Activated naive CD4-positive, alpha-beta T cell treated with anti-CD3 and anti-CD28 coated beads for 36 hours (primary cell): ENCODE results near the gene IFNGR1. TPM values are rescaled to one million over a fixed set of nuclear protein-coding genes. Genes with fewer than 3 reads are reported as not detected.
A peak's percentile ranks its signal among the peaks of the same experiment; 100 is the strongest.

Experiments used
- CTCF ChIA-PET: fragments of 350-600 bp; sonication (Branson Sonifier 250); formaldehyde crosslinking; loops from one replicate; lab custom pipeline; 2021; ENCODE audit warnings: antibody characterized with exemption; lab: Charles Lee
- DNase-seq: peaks from one replicate; pipeline ENCODE4 v3.0.0-alpha.2; 2020
- H3K27ac Mint-ChIP-seq: one replicate; pipeline ENCODE4 v1.8.0; 2021; ENCODE audit warnings: mild to moderate bottlenecking, mixed read lengths
- H3K27me3 Mint-ChIP-seq: one replicate; pipeline ENCODE4 v1.8.0; 2021; ENCODE audit warnings: low read depth, mixed read lengths
- H3K36me3 Mint-ChIP-seq: one replicate; pipeline ENCODE4 v1.8.0; 2021; ENCODE audit warnings: low read depth, mixed read lengths
- H3K4me1 Mint-ChIP-seq: one replicate; pipeline ENCODE4 v1.8.0; 2021; ENCODE audit warnings: low read depth, mixed read lengths
- H3K4me3 Mint-ChIP-seq: one replicate; pipeline ENCODE4 v1.8.0; 2021; ENCODE audit warnings: mild to moderate bottlenecking, moderate library complexity, mixed read lengths
- H3K9me3 Mint-ChIP-seq: one replicate; pipeline ENCODE4 v1.8.0; 2021; ENCODE audit warnings: mixed read lengths
- intact Hi-C: fragments of 100-400 bp; cut with micrococcal nuclease; formaldehyde crosslinking; loops from one replicate; pipeline ENCODE4 v1.15.1; 2023
- total RNA-seq, 2 experiments: library from RNA; stranded (reverse); gene quantifications; one replicate each; pipeline ENCODE4 v1.2.3, GENCODE V29; 2021

Gene IFNGR1
- total RNA-seq, 2 experiments from 2014 or later: 25.5 to 26.4 TPM

GRCh38 chr6:137206577-137206976, 12.6 kb downstream of the IFNGR1 start:
- Mint-ChIP-seq H3K27me3 (no peaks in the 10 kb centered on the region), H3K9me3 (peaks cover 15% of the 10 kb centered on the region), H3K4me1 (peaks cover 9% of the 10 kb centered on the region), H3K27ac (no peak overlapping the region), H3K4me3 (no peak overlapping the region), H3K36me3 (peaks cover 28% of the 10 kb centered on the region)
- no peak for DNase-seq
- intact Hi-C loops: no loop called here
- CTCF ChIA-PET: no interaction called here

GRCh38 chr6:137203256-137203655, 15.9 kb downstream of the IFNGR1 start:
- DNase-seq: no peak
- Mint-ChIP-seq H3K9me3 (peaks cover 7% of the 10 kb centered on the region), H3K4me3 (no peak overlapping the region), H3K4me1 (peaks cover 5% of the 10 kb centered on the region), H3K36me3 (peaks cover 26% of the 10 kb centered on the region), H3K27ac (no peak overlapping the region), H3K27me3 (no peaks in the 10 kb centered on the region)
- intact Hi-C loops: loop anchor here (5.0 kb wide), 1 partner anchor 59 kb away; no protein-coding TSS in a partner anchor
- CTCF ChIA-PET: no interaction called here

GRCh38 chr6:137202078-137202477, 17.1 kb downstream of the IFNGR1 start:
- intact Hi-C loops: loop anchor here (5.0 kb wide), 1 partner anchor 60 kb away; no protein-coding TSS in a partner anchor
- DNase-seq: no peak
- Mint-ChIP-seq H3K27me3 (no peaks in the 10 kb centered on the region), H3K36me3 (peaks cover 25% of the 10 kb centered on the region), H3K4me3 (no peak overlapping the region), H3K27ac (no peak overlapping the region), H3K4me1 (peaks cover 3% of the 10 kb centered on the region), H3K9me3 (no peaks in the 10 kb centered on the region)
- CTCF ChIA-PET: interaction anchor here (0.7 kb wide), 1 partner anchor 126 kb away, joined by 6 read pairs; no protein-coding TSS in a partner anchor

- intact Hi-C loops: loop anchor here (5.0 kb wide), 1 partner anchor 61 kb away; no protein-coding TSS in a partner anchor
- H3K36me3 Mint-ChIP-seq: peaks cover 23% of the 10 kb centered on the region
- H3K27me3 Mint-ChIP-seq: no peaks in the 10 kb centered on the region
- CTCF ChIA-PET: interaction anchor here (0.6 kb wide), 1 partner anchor 17 kb away, joined by 3 read pairs; no protein-coding TSS in a partner anchor
- peaks cover 3% of the 10 kb centered on the region for H3K4me1 Mint-ChIP-seq
- no peak for DNase-seq
- H3K27ac Mint-ChIP-seq: no peak overlapping the region
- no peaks in the 10 kb centered on the region for H3K9me3 Mint-ChIP-seq
- no peak overlapping the region for H3K4me3 Mint-ChIP-seq
Measured at GRCh38 chr6:137201006-137201405, 18.2 kb downstream of the IFNGR1 start.

GRCh38 chr6:137200288-137200687, 18.9 kb downstream of the IFNGR1 start:
- Mint-ChIP-seq H3K27ac (no peak overlapping the region), H3K4me3 (no peak overlapping the region)
- CTCF ChIA-PET: no interaction called here

DNA sequence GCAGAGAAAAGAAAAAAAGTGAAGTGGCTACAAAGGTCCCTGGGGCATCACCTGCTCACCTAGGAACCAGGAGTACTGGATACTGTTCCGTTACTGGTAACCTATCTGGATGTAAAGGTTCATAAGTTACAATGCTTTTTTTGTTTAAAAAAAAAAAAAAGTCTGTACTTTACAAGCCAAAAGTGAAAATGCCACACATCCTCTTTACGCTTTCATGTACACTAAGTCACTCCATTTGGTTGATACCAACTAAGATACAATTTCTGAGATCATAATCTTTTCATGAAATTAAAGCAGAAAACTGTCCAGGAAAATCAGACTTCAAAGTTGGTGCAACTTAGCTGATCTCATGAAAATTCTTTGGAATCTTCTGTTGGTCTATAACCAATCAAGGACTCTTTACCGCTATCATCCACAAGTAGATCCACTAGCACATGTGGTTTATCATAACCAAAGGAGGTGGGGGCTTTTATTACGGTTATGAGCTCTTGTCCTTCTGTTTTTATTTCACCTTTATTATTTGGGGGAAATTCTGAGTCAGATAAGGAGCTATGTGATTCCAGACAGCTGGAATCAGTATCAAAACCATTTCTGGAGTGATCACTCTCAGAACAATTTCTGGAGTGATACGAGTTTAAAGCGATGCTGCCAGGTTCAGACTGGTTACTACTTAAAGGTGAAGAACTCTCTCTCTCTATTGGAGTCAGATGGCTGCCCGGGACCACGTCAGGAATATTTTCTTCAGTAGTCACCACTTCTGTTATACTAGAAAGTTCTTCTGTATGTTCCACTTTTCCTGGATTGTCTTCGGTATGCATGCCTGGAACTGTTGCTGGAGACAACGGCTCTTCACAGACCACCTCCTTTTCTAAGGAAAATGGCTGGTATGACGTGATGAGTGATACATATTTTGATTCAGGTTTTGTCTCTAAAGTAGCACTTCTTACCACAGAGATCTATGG, 21.2 kb downstream of the IFNGR1 start:
- CTCF ChIA-PET: interaction anchor here (0.6 to 0.7 kb wide), 2 partner anchors 15 to 154 kb away, joined by 3 to 9 read pairs; no protein-coding TSS in a partner anchor
- no peaks in the 10 kb centered on the region for H3K27me3 Mint-ChIP-seq
- intact Hi-C loops: no loop called here
- peaks cover 3% of the 10 kb centered on the region for H3K4me1 Mint-ChIP-seq
- H3K36me3 Mint-ChIP-seq: peaks cover 16% of the 10 kb centered on the region
- H3K4me3 Mint-ChIP-seq: no peak overlapping the region
- no peaks in the 10 kb centered on the region for H3K9me3 Mint-ChIP-seq
- H3K27ac Mint-ChIP-seq: no peak overlapping the region
- DNase-seq: no peak

More at GRCh38 chr6:137200288-137200687, 18.9 kb downstream of the IFNGR1 start:
- no peaks in the 10 kb centered on the region for H3K27me3 Mint-ChIP-seq
- H3K9me3 Mint-ChIP-seq: no peaks in the 10 kb centered on the region
- H3K36me3 Mint-ChIP-seq: peaks cover 20% of the 10 kb centered on the region
- no peak for DNase-seq
- intact Hi-C loops: loop anchor here (5.0 kb wide), 1 partner anchor 62 kb away; no protein-coding TSS in a partner anchor
- H3K4me1 Mint-ChIP-seq: peaks cover 3% of the 10 kb centered on the region

DNA sequence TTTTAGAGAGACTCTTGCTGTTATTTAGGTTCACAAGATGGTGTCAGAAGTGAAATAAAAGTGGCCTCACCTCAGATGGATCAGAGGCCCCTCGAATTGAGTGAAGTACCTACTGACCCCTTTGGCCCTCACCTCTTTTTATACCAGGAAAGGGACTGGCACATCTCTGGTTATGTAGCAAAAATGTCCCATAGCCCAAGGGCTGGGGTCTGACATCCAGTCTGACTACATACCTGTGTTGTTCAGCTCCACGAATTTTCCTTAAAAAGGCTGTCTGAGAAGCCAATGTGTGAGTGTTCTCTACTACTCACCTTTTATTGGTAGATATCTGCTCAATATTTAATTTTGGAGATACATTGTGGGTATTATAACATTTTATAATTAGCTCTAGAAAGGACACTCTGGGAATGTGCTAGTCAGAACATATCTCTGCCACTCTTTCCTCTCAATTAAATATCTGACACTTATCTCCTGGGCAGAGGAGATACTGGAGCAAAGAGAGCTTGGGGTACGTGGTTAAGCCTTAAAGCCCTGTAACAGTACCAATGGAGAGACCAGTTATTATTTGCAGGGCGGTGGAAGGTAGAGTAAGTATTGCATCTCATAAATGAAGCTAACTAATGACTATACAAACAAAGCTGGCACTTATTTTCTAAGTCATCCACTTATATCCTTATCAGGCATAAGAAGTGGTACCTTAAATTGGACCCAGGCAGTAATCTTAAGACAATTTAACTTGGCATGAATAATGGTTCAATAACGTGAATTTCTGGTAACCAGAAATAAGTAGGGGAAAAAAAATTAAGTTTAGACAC, 25.7 kb downstream of the IFNGR1 start:
- peaks cover 8% of the 10 kb centered on the region for H3K36me3 Mint-ChIP-seq
- H3K4me1 Mint-ChIP-seq: peaks cover 3% of the 10 kb centered on the region
- no peak overlapping the region for H3K4me3 Mint-ChIP-seq
- H3K27me3 Mint-ChIP-seq: no peaks in the 10 kb centered on the region
- peaks cover 9% of the 10 kb centered on the region for H3K9me3 Mint-ChIP-seq
- no peak overlapping the region for H3K27ac Mint-ChIP-seq
- DNase-seq: no peak
- CTCF ChIA-PET: no interaction called here
- intact Hi-C loops: no loop called here

GRCh38 chr6:137192821-137193220, 26.4 kb downstream of the IFNGR1 start:
- no peak overlapping the region for H3K27ac Mint-ChIP-seq
- intact Hi-C loops: no loop called here
- peaks cover 9% of the 10 kb centered on the region for H3K9me3 Mint-ChIP-seq
- no peaks in the 10 kb centered on the region for H3K27me3 Mint-ChIP-seq
- CTCF ChIA-PET: no interaction called here
- no peak for DNase-seq
- no peak overlapping the region for H3K4me3 Mint-ChIP-seq
- H3K4me1 Mint-ChIP-seq: peaks cover under 1% of the 10 kb centered on the region
- H3K36me3 Mint-ChIP-seq: peaks cover 3% of the 10 kb centered on the region

GRCh38 chr6:137191670-137192069, 27.5 kb downstream of the IFNGR1 start:
- intact Hi-C loops: no loop called here
- CTCF ChIA-PET: interaction anchor here (0.6 kb wide), 1 partner anchor 435 kb away, joined by 3 read pairs; no protein-coding TSS in a partner anchor
- DNase-seq: no peak

DNA sequence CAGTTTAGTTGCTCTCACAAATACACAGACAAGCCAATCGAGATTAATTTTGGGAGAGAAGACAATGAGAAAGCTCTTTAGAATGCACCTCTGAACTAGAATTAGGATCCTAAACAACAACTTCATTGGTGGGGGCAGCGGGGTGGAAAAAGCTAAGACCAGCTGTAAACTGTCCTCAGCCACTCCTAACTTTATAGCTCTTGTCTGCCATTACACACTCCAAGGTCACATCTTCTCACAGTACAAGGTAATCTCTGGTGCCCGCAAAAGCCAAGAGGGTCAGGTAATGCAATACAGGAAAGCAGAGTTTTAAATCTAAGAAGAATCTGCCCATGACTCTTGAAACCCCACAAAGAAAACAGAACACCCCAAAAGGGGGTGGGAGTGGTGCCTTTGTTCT, 27.9 kb downstream of the IFNGR1 start:
- no peak for DNase-seq
- no peak overlapping the region for H3K27ac Mint-ChIP-seq
- H3K4me1 Mint-ChIP-seq: no peaks in the 10 kb centered on the region
- no peaks in the 10 kb centered on the region for H3K27me3 Mint-ChIP-seq
- intact Hi-C loops: no loop called here
- H3K36me3 Mint-ChIP-seq: peaks cover 1% of the 10 kb centered on the region
- peaks cover 15% of the 10 kb centered on the region for H3K9me3 Mint-ChIP-seq
- CTCF ChIA-PET: interaction anchor here (0.6 kb wide), 1 partner anchor 435 kb away, joined by 3 read pairs; no protein-coding TSS in a partner anchor
- no peak overlapping the region for H3K4me3 Mint-ChIP-seq

More at GRCh38 chr6:137191670-137192069, 27.5 kb downstream of the IFNGR1 start:
- peaks cover 14% of the 10 kb centered on the region for H3K9me3 Mint-ChIP-seq
- peaks cover 1% of the 10 kb centered on the region for H3K36me3 Mint-ChIP-seq
- no peak overlapping the region for H3K4me3 Mint-ChIP-seq
- no peak overlapping the region for H3K27ac Mint-ChIP-seq
- no peaks in the 10 kb centered on the region for H3K27me3 Mint-ChIP-seq
- H3K4me1 Mint-ChIP-seq: no peaks in the 10 kb centered on the region

DNA sequence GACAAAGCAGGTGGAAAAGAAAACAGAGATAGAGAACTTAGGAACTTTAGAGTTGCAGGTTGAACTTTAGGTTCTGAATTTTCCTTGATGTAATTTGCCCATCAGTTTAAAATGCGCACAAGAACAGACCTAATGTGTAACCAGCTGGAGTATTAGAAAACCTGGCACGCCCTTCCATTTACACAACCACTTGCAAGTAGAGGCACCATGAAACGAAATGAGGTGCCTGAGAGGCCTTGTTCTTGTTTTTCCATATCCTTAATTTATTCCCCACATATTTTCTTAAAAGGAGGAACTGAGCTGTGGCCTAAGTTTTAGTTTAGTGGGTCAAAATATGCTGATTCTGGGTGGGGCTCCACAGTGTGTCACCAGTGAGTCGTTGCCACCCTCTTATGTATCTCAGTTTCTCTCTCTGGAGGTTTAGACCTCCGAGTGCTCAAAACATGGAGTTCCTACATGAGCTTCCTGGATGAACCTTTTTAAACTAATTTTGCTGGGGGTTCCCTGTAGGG, 28.5 kb downstream of the IFNGR1 start:
- DNase-seq: no peak
- intact Hi-C loops: no loop called here
- Mint-ChIP-seq H3K4me3 (no peak overlapping the region), H3K36me3 (peaks cover 1% of the 10 kb centered on the region), H3K9me3 (peaks cover 17% of the 10 kb centered on the region), H3K27me3 (no peaks in the 10 kb centered on the region), H3K4me1 (no peaks in the 10 kb centered on the region), H3K27ac (no peak overlapping the region)
- CTCF ChIA-PET: no interaction called here

DNA sequence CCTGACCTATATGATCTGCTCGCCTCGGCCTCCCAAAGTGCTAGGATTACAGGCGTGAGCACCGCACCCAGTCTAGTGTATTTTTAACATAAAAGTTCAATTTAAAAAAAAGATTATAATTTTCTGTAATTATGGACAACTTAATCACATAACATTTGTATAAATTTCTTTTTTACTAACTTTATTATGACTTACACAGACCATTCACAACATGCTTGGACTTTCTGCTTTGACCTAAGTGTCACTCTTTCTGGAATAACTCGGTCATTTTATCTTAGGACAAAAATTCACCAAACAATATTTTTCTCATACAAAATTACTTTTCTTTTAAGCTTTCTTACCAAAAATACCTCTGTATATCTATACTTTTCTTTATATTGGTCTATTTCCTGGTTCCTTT, 30.3 kb downstream of the IFNGR1 start:
- H3K9me3 Mint-ChIP-seq: peaks cover 29% of the 10 kb centered on the region
- no peak overlapping the region for H3K27ac Mint-ChIP-seq
- DNase-seq: peak; percentile 19
- H3K4me3 Mint-ChIP-seq: no peak overlapping the region
- no peaks in the 10 kb centered on the region for H3K4me1 Mint-ChIP-seq
- H3K36me3 Mint-ChIP-seq: peaks cover 3% of the 10 kb centered on the region
- intact Hi-C loops: loop anchor here (2.0 kb wide), 1 partner anchor 14 kb away; no protein-coding TSS in a partner anchor
- CTCF ChIA-PET: no interaction called here
- H3K27me3 Mint-ChIP-seq: no peaks in the 10 kb centered on the region
